Right lobe of liver (tissue), 4 donors: Measurements from ENCODE around the gene MNAT1.

Source experiments
- CTCF ChIP-seq, 4 donors: fragments of 200-600 bp in 3 of 4; fragments of 450-650 bp in 1 of 4; IDR thresholded peaks; one replicate each; pipeline versions ENCODE4 v1.5.1 to v1.8.0; 2016 to 2022; ENCODE audit warnings: antibody characterized with exemption in 4 of 4, mild to moderate bottlenecking in 2 of 4
- POLR2A ChIP-seq: fragments of 450-650 bp; IDR thresholded peaks from one replicate; pipeline ENCODE4 v1.6.1; 2017; ENCODE audit warnings: antibody characterized with exemption, mild to moderate bottlenecking
- donor health status: DM: no; HTN: no; CAD: no.
- donor health status: DM: no; HTN: no; CAD: no.
- donor health status: DM: no; HTN: yes; CAD: no.

- TF ChIP-seq CTCF (IDR thresholded peaks at IDR 0.05) (no peak), POLR2A (no peak)
These were observed 196.7 kb downstream of the MNAT1 start for GRCh38 chr14:60931218-60931617.
